Measurements from ENCODE around the gene LMNA. TPM values are rescaled to one million over a fixed set of nuclear protein-coding genes. Genes with fewer than 3 reads are reported as not detected.

Gene LMNA
- total RNA-seq, 1 experiment from 2014 or later: 68.8 TPM

GRCh38 chr1:156143765-156144489, 29.4 kb downstream of the LMNA start (continued):
- no peak for TF ChIP-seq ARID4B (CRISPR knock-in tag; IDR thresholded peaks at IDR 0.05; ENCODE audit: borderline replicate concordance)
- no peak for TF ChIP-seq NR2C2 (CRISPR knock-in tag; IDR thresholded peaks at IDR 0.05)
- no peak for TF ChIP-seq AR (CRISPR knock-in tag; IDR thresholded peaks at IDR 0.05)
- TF ChIP-seq KAT7 (CRISPR knock-in tag; IDR thresholded peaks at IDR 0.05; ENCODE audit: borderline replicate concordance): no peak
- no peak for TF ChIP-seq GABPB1 (CRISPR knock-in tag; IDR thresholded peaks at IDR 0.05)
- TF ChIP-seq ZNF671 (CRISPR knock-in tag; IDR thresholded peaks at IDR 0.05): no peak
- TF ChIP-seq TP53 (CRISPR knock-in tag; IDR thresholded peaks at IDR 0.05): no peak
- TF ChIP-seq TEAD4 (CRISPR knock-in tag; IDR thresholded peaks at IDR 0.05): no peak
- no peak for TF ChIP-seq ELF4 (CRISPR knock-in tag; IDR thresholded peaks at IDR 0.05; ENCODE audit: low read depth)
- no peak for TF ChIP-seq ZNF396 (CRISPR knock-in tag; IDR thresholded peaks at IDR 0.05; ENCODE audit: borderline replicate concordance)
- no peak for TF ChIP-seq ZNF263 (CRISPR knock-in tag; IDR thresholded peaks at IDR 0.05; ENCODE audit: low read depth)
- no peak for TF ChIP-seq FOXK1 (CRISPR knock-in tag; IDR thresholded peaks at IDR 0.05)
- TF ChIP-seq ATF3 (CRISPR knock-in tag; conservative IDR thresholded peaks at IDR 0.05): no peak

- no peak overlapping the region for H3K4me3 Mint-ChIP-seq
- H3K27me3 Mint-ChIP-seq (ENCODE audit: low read depth): no peaks in the 10 kb centered on the region; the same call in 1 of the 2 replicates
- POLR2A ChIA-PET: no interaction called here
- DNase-seq (ENCODE audit: low spot score) (no peak), ATAC-seq (no peak)
- no peak overlapping the region for H3K27ac Mint-ChIP-seq
- CTCF ChIA-PET: interaction anchor here (1.5 to 8.4 kb wide), 2 partner anchors 16 to 79 kb away, joined by 3 to 358 read pairs; no protein-coding TSS in a partner anchor
- H3K36me3 Mint-ChIP-seq: no peaks in the 10 kb centered on the region
- H3K4me1 Mint-ChIP-seq: peaks cover 44% of the 10 kb centered on the region
- H3K9me3 Mint-ChIP-seq: no peaks in the 10 kb centered on the region
- TF ChIP-seq JUN (CRISPR knock-in tag; IDR thresholded peaks at IDR 0.05): no peak
- no peak for TF ChIP-seq AFF4 (CRISPR knock-in tag; IDR thresholded peaks at IDR 0.05; ENCODE audit: borderline replicate concordance)
- TF ChIP-seq E2F4 (CRISPR knock-in tag; IDR thresholded peaks at IDR 0.05; ENCODE audit: borderline replicate concordance, low read depth): no peak
- no peak for TF ChIP-seq IRF2 (CRISPR knock-in tag; IDR thresholded peaks at IDR 0.05; ENCODE audit: borderline replicate concordance, low read depth)
- no peak for TF ChIP-seq ZNF281 (CRISPR knock-in tag; IDR thresholded peaks at IDR 0.05)
- TF ChIP-seq ZMAT4 (CRISPR knock-in tag; IDR thresholded peaks at IDR 0.05): no peak
- TF ChIP-seq FOXJ3 (CRISPR knock-in tag; IDR thresholded peaks at IDR 0.05; ENCODE audit: borderline replicate concordance): no peak
Measured at GRCh38 chr1:156144742-156145141, 30.2 kb downstream of the LMNA start.
